H1 (cell line): ENCODE results near the gene MGLL. TPM values are rescaled to one million over a fixed set of nuclear protein-coding genes. Genes with fewer than 3 reads are reported as not detected.

Experiments
- CTCF ChIA-PET: fragments of 300-600 bp; sonication (Branson Sonifier 250); formaldehyde crosslinking; loops from one replicate; lab custom pipeline; 2021; ENCODE audit not compliant: partially characterized antibody; lab: Charles Lee
- POLR2A ChIA-PET: fragments of 300-600 bp; sonication (Branson Sonifier 250); formaldehyde crosslinking; loops from one replicate; lab custom pipeline; 2021; ENCODE audit warnings: inconsistent platforms; ENCODE audit not compliant: partially characterized antibody; lab: Charles Lee
- DNase-seq, 2 experiments: peaks; one replicate each; pipeline versions ENCODE4 v3.0.0 to v3.0.0-alpha.2; 2010 to 2022; ENCODE audit warnings: low spot score in 2 of 2, low read depth in 1 of 2, mixed read lengths in 1 of 2
- FAIRE-seq: peaks from 2 replicates; lab custom pipeline; 2011; peaks lifted over from hg19 to GRCh38; lab: Jason Lieb, UNC
- H2AFZ ChIP-seq: 2 replicates; pipeline ENCODE4 v1.8.1; 2012; ENCODE audit warnings: low read length, inconsistent platforms
- H2AK5ac ChIP-seq: 2 replicates; pipeline ENCODE4 v1.6.1; 2013; ENCODE audit warnings: low read depth, low read length
- H2BK120ac ChIP-seq: replicated peaks from 2 replicates; pipeline ENCODE3; 2013; ENCODE audit warnings: low read depth, low read length, inconsistent platforms
- H2BK12ac ChIP-seq: 2 replicates; pipeline ENCODE4 v1.6.1; 2013; ENCODE audit warnings: low read depth, low read length
- H2BK15ac ChIP-seq: 2 replicates; pipeline ENCODE4 v1.6.1; 2013; ENCODE audit warnings: low read length
- H2BK20ac ChIP-seq: 2 replicates; pipeline ENCODE4 v1.6.1; 2013; ENCODE audit warnings: low read length
- H2BK5ac ChIP-seq: 2 replicates; pipeline ENCODE4 v1.6.1; 2013; ENCODE audit warnings: low read depth, low read length
- H3K14ac ChIP-seq: 2 replicates; pipeline ENCODE4 v1.6.1; 2013; ENCODE audit warnings: inconsistent platforms; ENCODE audit not compliant: insufficient read length
- H3K18ac ChIP-seq: 2 replicates; pipeline ENCODE4 v1.6.1; 2013; ENCODE audit warnings: low read length; ENCODE audit errors: extremely low read depth
- H3K23ac ChIP-seq: 2 replicates; pipeline ENCODE4 v1.6.1; 2013; ENCODE audit warnings: inconsistent platforms; ENCODE audit not compliant: insufficient read length
- H3K23me2 ChIP-seq: 2 replicates; pipeline ENCODE4 v1.6.1; 2013; ENCODE audit warnings: low read depth, low read length
- H3K27ac ChIP-seq: 2 replicates; pipeline ENCODE4 v1.6.1; 2011; ENCODE audit warnings: low read depth, low read length, inconsistent platforms
- H3K27me3 ChIP-seq, 4 experiments: replicated peaks in 1 of 4; 1 replicate in 1 of 4; 2 replicates in 3 of 4; pipeline versions ENCODE4 v1.6.1 to v1.8.1; 2011 to 2013; ENCODE audit warnings: low read length in 3 of 4, mild to moderate bottlenecking in 3 of 4, inconsistent platforms in 2 of 4, mixed read lengths in 2 of 4, moderate library complexity in 1 of 4; ENCODE audit not compliant: control insufficient read depth in 3 of 4, insufficient read depth in 3 of 4; ENCODE audit errors: extremely low read depth in 1 of 4
- H3K36me3 ChIP-seq, 4 experiments: 2 replicates each; pipeline versions ENCODE4 v1.6.1 to v1.8.1; 2011 to 2013; ENCODE audit warnings: mild to moderate bottlenecking in 4 of 4, low read length in 3 of 4, moderate library complexity in 2 of 4, control low read depth in 1 of 4, inconsistent platforms in 1 of 4; ENCODE audit not compliant: insufficient read depth in 4 of 4, control insufficient read depth in 2 of 4
- H3K4ac ChIP-seq: replicated peaks from 2 replicates; pipeline ENCODE3; 2013; ENCODE audit warnings: low read length, low read depth, mixed read lengths, inconsistent platforms; ENCODE audit not compliant: insufficient read length
- H3K4me1 ChIP-seq, 4 experiments: replicated peaks in 1 of 4; 1 replicate in 1 of 4; 2 replicates in 3 of 4; pipeline versions ENCODE4 v1.6.1 to v1.8.1; 2011 to 2013; ENCODE audit warnings: low read length in 3 of 4, inconsistent platforms in 2 of 4, mixed read lengths in 1 of 4; ENCODE audit not compliant: insufficient read depth in 4 of 4, control insufficient read depth in 3 of 4
- H3K4me2 ChIP-seq, 2 experiments: 2 replicates each; pipeline versions ENCODE4 v1.6.1 to v1.8.1; 2011 to 2013; ENCODE audit warnings: low read depth in 2 of 2, low read length in 2 of 2, control low read depth in 1 of 2, inconsistent platforms in 1 of 2, mild to moderate bottlenecking in 1 of 2; ENCODE audit not compliant: insufficient read depth in 1 of 2
- H3K4me3 ChIP-seq, 4 experiments: fragments of 200-600, 300-600 bp in 1 of 4; sonication (generic), shearing (Covaris generic), sonication (Bioruptor Twin) in 1 of 4; 2 replicates each; pipeline versions ENCODE4 v1.5.1 to v1.8.1; 2011 to 2016; ENCODE audit warnings: low read length in 4 of 4, low read depth in 3 of 4, control low read depth in 2 of 4, inconsistent platforms in 2 of 4, mild to moderate bottlenecking in 2 of 4, mixed read lengths in 1 of 4, moderate library complexity in 1 of 4; ENCODE audit not compliant: insufficient read depth in 2 of 4; ENCODE audit errors: extremely low read depth in 1 of 4
- H3K56ac ChIP-seq: replicated peaks from 2 replicates; pipeline ENCODE3; 2013; ENCODE audit warnings: low read depth, mild to moderate bottlenecking, mixed read lengths, low read length, inconsistent platforms; ENCODE audit not compliant: insufficient read length
- H3K79me1 ChIP-seq: 2 replicates; pipeline ENCODE4 v1.6.1; 2013; ENCODE audit warnings: low read depth, low read length, control low read depth
- H3K79me2 ChIP-seq, 2 experiments: 2 replicates each; pipeline versions ENCODE4 v1.6.1 to v1.8.1; 2012 to 2013; ENCODE audit warnings: low read length in 2 of 2, mild to moderate bottlenecking in 2 of 2, inconsistent platforms in 1 of 2; ENCODE audit not compliant: insufficient read depth in 2 of 2, control insufficient read depth in 1 of 2
- H3K9ac ChIP-seq, 4 experiments: replicated peaks in 1 of 4; 1 replicate in 1 of 4; 2 replicates in 3 of 4; pipeline versions ENCODE4 v1.6.1 to v1.8.1; 2011 to 2013; ENCODE audit warnings: low read depth in 3 of 4, low read length in 3 of 4, control low read depth in 2 of 4, mild to moderate bottlenecking in 2 of 4, moderate library complexity in 2 of 4, inconsistent platforms in 1 of 4; ENCODE audit errors: extremely low read depth in 1 of 4
- H3K9me3 ChIP-seq, 2 experiments: 2 replicates each; pipeline versions ENCODE4 v1.6.1 to v1.8.1; 2012 to 2013; ENCODE audit warnings: mild to moderate bottlenecking in 2 of 2, moderate library complexity in 2 of 2, control low read depth in 1 of 2, inconsistent platforms in 1 of 2, low read depth in 1 of 2, low read length in 1 of 2, mixed read lengths in 1 of 2; ENCODE audit not compliant: insufficient read depth in 2 of 2
- H4K20me1 ChIP-seq, 2 experiments: replicated peaks in 1 of 2; 2 replicates each; pipeline versions ENCODE3 to v1.8.1; 2011 to 2013; ENCODE audit warnings: inconsistent platforms in 2 of 2, low read length in 2 of 2, mild to moderate bottlenecking in 1 of 2; ENCODE audit not compliant: insufficient read depth in 2 of 2, control insufficient read depth in 1 of 2
- H4K5ac ChIP-seq: 2 replicates; pipeline ENCODE4 v1.6.1; 2013; ENCODE audit warnings: low read length, low read depth, mixed read lengths, inconsistent platforms; ENCODE audit not compliant: insufficient read length
- H4K8ac ChIP-seq: 2 replicates; pipeline ENCODE4 v1.8.0; 2013; ENCODE audit warnings: mild to moderate bottlenecking, moderate library complexity, low read length, inconsistent platforms; ENCODE audit not compliant: insufficient read depth; ENCODE audit errors: extremely low read depth
- H4K91ac ChIP-seq: replicated peaks from 2 replicates; pipeline ENCODE3; 2013; ENCODE audit warnings: low read length, mixed read lengths, inconsistent platforms; ENCODE audit not compliant: insufficient read length
- CBX8 ChIP-seq: fragments of 300-800, 300-1000 bp; sonication (generic); IDR thresholded peaks from 2 replicates; pipeline ENCODE4 v1.7.1; 2016; ENCODE audit warnings: low read depth, low read length, borderline replicate concordance
- FOSL1 ChIP-seq: IDR thresholded peaks from 2 replicates; pipeline ENCODE4 v1.6.1; 2011; ENCODE audit warnings: mild to moderate bottlenecking, low read depth, low read length, moderate library complexity; ENCODE audit not compliant: insufficient read depth
- HDAC2 ChIP-seq, 2 experiments: fragments of 300-600 bp in 1 of 2; sonication (generic) in 1 of 2; IDR thresholded peaks; 2 replicates each; pipeline ENCODE4 v1.6.1; 2011 to 2012; ENCODE audit warnings: low read depth in 2 of 2, low read length in 2 of 2, mild to moderate bottlenecking in 2 of 2, moderate library complexity in 2 of 2, borderline replicate concordance in 1 of 2, inconsistent platforms in 1 of 2
- HDAC6 ChIP-seq: IDR thresholded peaks from one replicate; pipeline ENCODE4 v1.7.1; 2012; ENCODE audit warnings: low read depth, mild to moderate bottlenecking, inconsistent platforms, low read length, moderate library complexity
- JUN ChIP-seq: IDR thresholded peaks from 2 replicates; pipeline ENCODE4 v1.6.1; 2011; ENCODE audit warnings: low read depth, mild to moderate bottlenecking, improper control_type of control experiment, low read length
- NRF1 ChIP-seq: IDR thresholded peaks from 2 replicates; pipeline ENCODE4 v1.6.1; 2011; ENCODE audit warnings: mild to moderate bottlenecking, low read depth, low read length, improper control_type of control experiment
- PHF8 ChIP-seq: fragments of 200-600 bp; sonication (generic); conservative IDR thresholded peaks from 2 replicates; pipeline ENCODE4 v1.7.1; 2012; ENCODE audit warnings: low read depth, mild to moderate bottlenecking, inconsistent platforms, low read length, moderate library complexity
- RBBP5 ChIP-seq: IDR thresholded peaks from 2 replicates; pipeline ENCODE4 v1.7.1; 2012; ENCODE audit warnings: low read depth, mild to moderate bottlenecking, inconsistent platforms, low read length, moderate library complexity, borderline replicate concordance
- SIX5 ChIP-seq: IDR thresholded peaks from 2 replicates; pipeline ENCODE4 v1.6.1; 2011; ENCODE audit warnings: mild to moderate bottlenecking, low read depth, low read length
- TBP ChIP-seq: IDR thresholded peaks from 2 replicates; pipeline ENCODE4 v1.6.1; 2011; ENCODE audit warnings: low read depth, low read length, improper control_type of control experiment
- TCF12 ChIP-seq: IDR thresholded peaks from 2 replicates; pipeline ENCODE4 v1.6.1; 2011; ENCODE audit warnings: low read depth, mild to moderate bottlenecking, low read length
- TEAD4 ChIP-seq: IDR thresholded peaks from 2 replicates; pipeline ENCODE4 v1.6.1; 2012; ENCODE audit warnings: low read depth, low read length, inconsistent platforms, mixed read lengths
- WGBS, 2 experiments: shearing (Covaris generic) in 1 of 2; methylation state at CpG; one replicate each; pipeline versions ENCODE4 v1.1.6 to v1.1.7; 2013 to 2015; ENCODE audit warnings: low lambda C conversion rate in 2 of 2, mixed read lengths in 2 of 2, inconsistent platforms in 1 of 2, low coverage in 1 of 2, missing lambda C conversion rate in 1 of 2; ENCODE audit not compliant: insufficient replicate concordance in 2 of 2, insufficient coverage in 1 of 2, insufficient read length in 1 of 2; ENCODE audit errors: extremely low coverage in 1 of 2, missing lambda C conversion rate in 1 of 2; 5-methylcytosine and 5-hydroxymethylcytosine counted together
- polyA plus RNA-seq, 7 experiments: library from polyadenylated mRNA; depleted of rRNA in 3 of 7; stranded (reverse) in 5 of 7; unstranded in 2 of 7; fragments of >200 nt in 5 of 7; fragments of 200-250 nt in 2 of 7; gene quantifications; 1 replicate in 5 of 7; 2 replicates in 1 of 7; 4 replicates in 1 of 7; pipeline versions ENCODE4 v1.2.1 to v1.2.3, GENCODE V29; 2011 to 2013; ENCODE audit warnings: missing spikeins in 2 of 7, mixed read lengths in 2 of 7
- total RNA-seq: library from RNA; stranded (reverse); fragmentation: NEBNext Ultra II Directional; extraction: Animal tissue kit (Norgen Biotek cat#: 25700); gene quantifications from 2 replicates; pipeline ENCODE4 v1.2.1, GENCODE V29; 2021

MGLL gene
- total and polyA plus RNA-seq, 2 of the 8 experiments (the other 6 are each of a cell fraction or from before 2014, with no cell fraction given): 0.05 to 0.34 TPM

DNA sequence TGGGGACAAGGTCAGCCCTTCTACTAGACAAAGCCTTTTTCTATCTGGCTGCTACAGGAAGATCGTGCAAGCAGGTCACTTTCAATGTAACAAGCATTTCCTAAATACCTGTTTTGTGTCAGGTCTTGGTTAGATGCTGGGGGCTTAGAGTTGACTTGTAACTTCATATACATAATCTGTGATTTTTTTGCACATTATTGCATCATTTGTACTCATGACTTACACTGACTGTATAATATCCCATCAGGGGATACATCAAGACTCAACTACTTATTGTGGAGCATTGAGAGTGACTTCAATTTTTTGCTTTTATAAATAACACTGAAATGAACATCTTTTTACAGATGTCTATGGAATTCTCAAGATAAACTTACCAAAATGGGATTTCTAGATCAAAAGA lies 80.6 kb downstream of the MGLL start:
- FAIRE-seq (no peak), DNase-seq (no peak)
- ChIA-PET POLR2A (no interaction called here), CTCF (no interaction called here)
- H3K23ac ChIP-seq: no peak overlapping the region
- no peak overlapping the region for H3K56ac ChIP-seq
- no peaks in the 10 kb centered on the region for H3K27me3 ChIP-seq
- no peak overlapping the region for H3K4me2 ChIP-seq
- H3K79me1 ChIP-seq: no peaks in the 10 kb centered on the region
- no peak overlapping the region for H2AK5ac ChIP-seq
- H4K5ac ChIP-seq: no peak overlapping the region
- no peaks in the 10 kb centered on the region for H3K36me3 ChIP-seq
- no peak overlapping the region for H2AFZ ChIP-seq
- H2BK20ac ChIP-seq: no peak overlapping the region
- 100% methylated on average over 1 of the region's 1 CpG; no CpG with 5 or more reads in 1 of the 2 experiments for WGBS, 2 experiments
- H3K14ac ChIP-seq: no peak overlapping the region
- H4K20me1 ChIP-seq: no peaks in the 10 kb centered on the region
- H2BK120ac ChIP-seq: no peak overlapping the region
- no peaks in the 10 kb centered on the region for H3K23me2 ChIP-seq
- H3K4ac ChIP-seq: no peak overlapping the region
- H3K4me3 ChIP-seq: no peak overlapping the region
- H3K4me1 ChIP-seq: no peaks in the 10 kb centered on the region
- H4K91ac ChIP-seq: no peak overlapping the region
- H2BK5ac ChIP-seq: no peak overlapping the region
- H3K18ac ChIP-seq: no peak overlapping the region
- H3K27ac ChIP-seq: no peak overlapping the region
- no peak overlapping the region for H3K9ac ChIP-seq
- H3K79me2 ChIP-seq: no peaks in the 10 kb centered on the region
- H2BK15ac ChIP-seq: no peak overlapping the region
- no peak overlapping the region for H4K8ac ChIP-seq
- TF ChIP-seq NRF1 (no peak), SIX5 (no peak), PHF8 (no peak), HDAC2 (IDR thresholded peaks at IDR 0.05; ENCODE audit: borderline replicate concordance in 1 of 2, low read depth in 2 of 2, low read length in 2 of 2) (no peak), FOSL1 (no peak), JUN (no peak), RBBP5 (no peak), TCF12 (no peak), CBX8 (no peak), TEAD4 (no peak), TBP (no peak), HDAC6 (no peak)
- H3K9me3 ChIP-seq: no peaks in the 10 kb centered on the region
- H2BK12ac ChIP-seq: no peak overlapping the region
